GM12892 (cell line): ENCODE data around the gene TJP1.

ENCODE experiments used
- POLR2A ChIP-seq: IDR thresholded peaks from 2 replicates; pipeline ENCODE4 v1.6.1; 2011; ENCODE audit warnings: low read depth, low read length, control low read depth
- POLR2AphosphoS5 ChIP-seq: IDR thresholded peaks from 2 replicates; pipeline ENCODE4 v1.6.1; 2011; ENCODE audit warnings: low read depth, low read length, control low read depth
- TAF1 ChIP-seq: IDR thresholded peaks from 2 replicates; pipeline ENCODE4 v1.6.1; 2011; ENCODE audit warnings: low read depth, mild to moderate bottlenecking, control low read depth, low read length, borderline replicate concordance

- no peak for TF ChIP-seq POLR2A
- no peak for TF ChIP-seq TAF1
- no peak for TF ChIP-seq POLR2AphosphoS5
Measured at GRCh38 chr15:29785136-29785535, 37.1 kb downstream of the TJP1 start.
